Neural progenitor cell (in vitro differentiated cells): ENCODE data around the gene ARHGEF4.

Experiments
- CTCF ChIP-seq: fragments of 200-600 bp; sonication (generic); IDR thresholded peaks from 2 replicates; pipeline ENCODE4 v1.5.1; 2017; ENCODE audit warnings: antibody characterized with exemption, mild to moderate bottlenecking
- EZH2 ChIP-seq: fragments of 200-600 bp; sonication (generic); IDR thresholded peaks from 2 replicates; pipeline ENCODE4 v1.6.1; 2017; ENCODE audit warnings: antibody characterized with exemption, mild to moderate bottlenecking, moderate library complexity
- EZH2phosphoT487 ChIP-seq: fragments of 200-600 bp; sonication (generic); IDR thresholded peaks from 2 replicates; pipeline ENCODE4 v1.6.1; 2017; ENCODE audit warnings: antibody characterized with exemption

GRCh38 chr2:130890941-130891669 is 54.4 kb downstream of the ARHGEF4 start:
- TF ChIP-seq CTCF (no peak), EZH2 (no peak), EZH2phosphoT487 (no peak)
